ENCODE measurements around the gene MSH2.

DNA sequence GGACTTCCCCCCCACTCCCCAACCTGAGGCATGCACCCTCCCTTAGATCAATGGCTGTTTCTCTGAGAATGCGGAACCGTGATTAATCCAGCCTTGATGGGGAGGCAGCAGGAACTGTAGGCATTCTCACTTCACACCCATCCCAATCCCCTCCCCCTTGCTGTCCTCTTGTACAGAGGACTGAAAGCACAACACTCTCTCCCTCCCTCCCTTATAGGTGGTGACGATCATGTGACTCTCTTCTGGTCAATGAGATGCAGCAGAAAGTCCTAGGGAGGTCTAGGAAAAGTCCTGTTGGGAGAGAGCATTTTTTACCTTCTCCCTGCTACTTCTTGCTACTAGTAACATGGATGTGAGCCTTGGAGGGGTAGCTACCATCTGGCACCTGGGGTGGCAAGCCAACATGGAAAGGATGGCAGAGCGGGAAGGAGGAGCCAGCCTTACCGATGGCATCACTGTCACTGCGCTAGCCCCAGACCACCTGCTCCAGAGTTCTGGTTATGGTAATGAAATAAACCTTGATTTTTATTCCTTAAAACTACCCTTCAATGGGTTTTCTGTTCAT, 106.9 kb downstream of the MSH2 start:
- TF ChIP-seq, protein P1, sequence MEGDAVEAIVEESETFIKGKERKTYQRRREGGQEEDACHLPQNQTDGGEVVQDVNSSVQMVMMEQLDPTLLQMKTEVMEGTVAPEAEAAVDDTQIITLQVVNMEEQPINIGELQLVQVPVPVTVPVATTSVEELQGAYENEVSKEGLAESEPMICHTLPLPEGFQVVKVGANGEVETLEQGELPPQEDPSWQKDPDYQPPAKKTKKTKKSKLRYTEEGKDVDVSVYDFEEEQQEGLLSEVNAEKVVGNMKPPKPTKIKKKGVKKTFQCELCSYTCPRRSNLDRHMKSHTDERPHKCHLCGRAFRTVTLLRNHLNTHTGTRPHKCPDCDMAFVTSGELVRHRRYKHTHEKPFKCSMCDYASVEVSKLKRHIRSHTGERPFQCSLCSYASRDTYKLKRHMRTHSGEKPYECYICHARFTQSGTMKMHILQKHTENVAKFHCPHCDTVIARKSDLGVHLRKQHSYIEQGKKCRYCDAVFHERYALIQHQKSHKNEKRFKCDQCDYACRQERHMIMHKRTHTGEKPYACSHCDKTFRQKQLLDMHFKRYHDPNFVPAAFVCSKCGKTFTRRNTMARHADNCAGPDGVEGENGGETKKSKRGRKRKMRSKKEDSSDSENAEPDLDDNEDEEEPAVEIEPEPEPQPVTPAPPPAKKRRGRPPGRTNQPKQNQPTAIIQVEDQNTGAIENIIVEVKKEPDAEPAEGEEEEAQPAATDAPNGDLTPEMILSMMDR (conservative IDR thresholded peaks at IDR 0.05 in 1 of 2, IDR thresholded peaks at IDR 0.05 in 1 of 2; ENCODE audit: low read depth in 1 of 2, low read length in 2 of 2): no peak
- TF ChIP-seq EZH2 (IDR thresholded peaks at IDR 0.05; ENCODE audit: low read length, missing control alignments): no peak
